ENCODE measurements around the gene CBLB.

DNA sequence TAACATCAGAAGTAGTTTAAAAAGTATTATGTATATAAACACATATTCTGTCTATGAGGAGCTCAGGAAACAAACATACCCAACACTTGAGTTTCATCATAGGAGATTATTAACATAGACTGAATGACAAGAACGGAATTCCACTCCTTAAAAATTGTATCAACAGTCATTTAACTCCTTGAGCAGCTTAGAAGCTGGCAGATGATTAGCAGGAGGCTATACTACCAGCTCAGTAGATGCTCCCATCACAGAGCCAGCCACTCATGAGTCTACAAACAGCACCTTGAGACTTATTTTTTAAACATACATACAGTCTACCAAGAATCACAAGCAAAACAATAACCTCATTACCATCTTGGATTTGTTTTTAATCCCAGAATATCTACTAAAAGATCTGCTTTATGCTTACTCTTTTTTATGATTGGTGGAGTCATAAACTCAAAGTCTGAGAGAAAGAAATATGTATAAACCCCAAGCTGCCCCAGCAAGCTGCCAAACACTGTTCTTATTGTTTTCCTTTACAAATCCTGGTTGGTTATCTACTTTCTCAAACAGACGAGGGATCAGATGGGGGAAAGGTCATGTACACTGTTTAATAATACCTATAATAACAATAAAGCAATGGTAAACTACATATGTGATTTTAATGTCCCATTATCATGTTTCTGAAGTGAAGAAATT is 59.5 kb downstream of the CBLB start:
- TF ChIP-seq CTCF (tag by site-specific recombination; IDR thresholded peaks at IDR 0.05) (no peak), RBAK (tag by site-specific recombination; IDR thresholded peaks at IDR 0.05) (no peak), ZNF513 (tag by site-specific recombination; IDR thresholded peaks at IDR 0.05) (no peak), ZNF473 (tag by site-specific recombination; IDR thresholded peaks at IDR 0.05) (no peak), ZNF302 (tag by site-specific recombination; IDR thresholded peaks at IDR 0.05; ENCODE audit: low read depth) (no peak), ZNF560 (tag by site-specific recombination; IDR thresholded peaks at IDR 0.05; ENCODE audit: borderline replicate concordance) (no peak), ZNF174 (tag by site-specific recombination; IDR thresholded peaks at IDR 0.05) (no peak), ZBTB7A (tag by site-specific recombination; IDR thresholded peaks at IDR 0.05; ENCODE audit: low read depth) (no peak), ZNF24 (tag by site-specific recombination; IDR thresholded peaks at IDR 0.05) (no peak), OSR2 (tag by site-specific recombination; IDR thresholded peaks at IDR 0.05) (no peak)

Measured in HEK293 (cell line).